ENCODE results near the gene CTSE.

GRCh38 chr1:206060844-206061243 lies 37.1 kb upstream of the CTSE start:
- TF ChIP-seq POLR2A (IDR thresholded peaks at IDR 0.05): no peak
- no peak for TF ChIP-seq CTCF (IDR thresholded peaks at IDR 0.05)
- TF ChIP-seq POLR2AphosphoS5 (IDR thresholded peaks at IDR 0.05): no peak
- TF ChIP-seq EP300 (IDR thresholded peaks at IDR 0.05; ENCODE audit: low read depth): no peak
